NT2/D1 (cell line): Measurements from ENCODE around the gene ATG4D.

ENCODE experiments used
- SUZ12 ChIP-seq: IDR thresholded peaks from 2 replicates; pipeline ENCODE4 v1.6.1; 2011; ENCODE audit not compliant: insufficient read length, insufficient read depth; ENCODE audit errors: extremely low read depth
- YY1 ChIP-seq: IDR thresholded peaks from 2 replicates; pipeline ENCODE4 v1.6.1; 2011; ENCODE audit not compliant: insufficient read length, insufficient read depth
- ZNF274 ChIP-seq: IDR thresholded peaks from 2 replicates; pipeline ENCODE4 v1.6.1; 2011; ENCODE audit warnings: mild to moderate bottlenecking, low read depth, low read length

DNA sequence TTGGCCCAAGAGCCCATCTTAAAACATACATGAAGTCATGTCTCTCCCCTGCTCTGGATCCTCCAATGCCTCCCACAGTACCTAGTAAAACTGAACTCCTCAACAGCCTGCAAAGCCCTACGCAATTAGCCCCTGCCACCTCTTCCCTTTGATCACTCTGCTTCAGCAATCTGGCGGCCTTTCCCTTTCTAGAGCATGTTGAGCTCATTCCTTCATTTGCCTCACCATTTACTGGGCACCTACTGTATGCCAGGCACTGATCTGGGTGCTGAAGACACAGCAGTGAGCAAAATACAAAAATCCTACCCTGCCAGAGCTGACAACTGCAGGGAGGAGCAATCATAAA is 43.5 kb upstream of the ATG4D start:
- no peak for TF ChIP-seq SUZ12
- no peak for TF ChIP-seq YY1
- no peak for TF ChIP-seq ZNF274
